ENCODE results near the gene FBXO24. TPM values are rescaled to one million over a fixed set of nuclear protein-coding genes. Genes with fewer than 3 reads are reported as not detected.

FBXO24 gene
- total and polyA plus RNA-seq, 10 of the 15 experiments (the other 5 are each of a cell fraction or from before 2014, with no cell fraction given), result 0.11 to 0.96 (median 0.27) TPM; not detected in 4

DNA sequence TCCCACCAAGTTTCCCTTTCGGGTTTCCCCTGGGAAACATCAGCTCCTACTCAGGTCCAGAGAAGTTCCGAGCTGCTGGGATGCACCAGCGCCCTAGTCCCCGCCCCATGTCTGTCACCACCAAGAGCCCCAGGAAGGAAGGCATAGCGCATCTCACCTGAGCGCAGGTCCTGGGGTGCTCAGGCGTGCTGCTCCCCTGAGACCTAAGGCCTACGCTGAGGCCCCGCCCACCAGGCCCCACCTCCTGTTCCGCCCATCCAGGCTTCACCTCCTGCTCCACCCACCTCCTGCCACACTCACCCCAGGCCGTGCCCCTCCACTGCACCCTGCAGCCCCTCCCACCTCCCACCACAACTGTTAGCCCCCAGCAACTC, 56.4 kb downstream of the FBXO24 start:
- Histone ChIP-seq H3K4me2 (ENCODE audit: control insufficient read depth, insufficient read depth) (no peak overlapping the region), H4K20me1 (ENCODE audit: control insufficient read depth, insufficient read depth) (no peaks in the 10 kb centered on the region), H3K36me3 (ENCODE audit: control insufficient read depth in 2 of 2, insufficient read depth in 2 of 2, low read length in 1 of 2) (no peaks in the 10 kb centered on the region), H3K9me3 (replicated peaks; ENCODE audit: control insufficient read depth, insufficient read depth, low read length) (no peaks in the 10 kb centered on the region), H3K9ac (ENCODE audit: control insufficient read depth, insufficient read depth, low read length) (no peak overlapping the region), H3K79me2 (ENCODE audit: control insufficient read depth, insufficient read depth, low read length) (no peaks in the 10 kb centered on the region), H3K4me3 (no peak overlapping the region), H3K27me3 (replicated peaks in 1 of 2; ENCODE audit: control insufficient read depth in 2 of 2, insufficient read depth in 2 of 2, low read length in 1 of 2) (no peaks in the 10 kb centered on the region; a peak in 2 of 4 replicates), H3K27ac (ENCODE audit: control insufficient read depth, insufficient read depth) (no peak overlapping the region), H2AFZ (ENCODE audit: control insufficient read depth, low read depth, low read length) (peak overlapping the region; percentile 19), H3K4me1 (ENCODE audit: control insufficient read depth, insufficient read depth, low read length) (no peaks in the 10 kb centered on the region; the same call in 1 of the 2 replicates)
- ChIA-PET SMC1A (ENCODE audit: uncharacterized antibody, unreplicated experiment) (no interaction called here), RAD21 (ENCODE audit: unreplicated experiment) (no interaction called here), POLR2A (no interaction called here), CTCF (interaction anchor here (1.2 to 1.4 kb wide), 2 partner anchors 9 to 49 kb away, joined by 6 to 8 read pairs; no protein-coding TSS in a partner anchor)
- no peak for TF ChIP-seq MXI1 (IDR thresholded peaks at IDR 0.05; ENCODE audit: low read depth, low read length)
- TF ChIP-seq MEF2B (IDR thresholded peaks at IDR 0.05; ENCODE audit: partially characterized antibody, poor library complexity, severe bottlenecking), result peak; percentile 80
- in situ Hi-C loops (cut with MboI), result no loop called here
- WGBS (ENCODE audit: insufficient coverage, insufficient replicate concordance, low lambda C conversion rate, missing lambda C conversion rate), result 0% methylated on average over 11 of the region's 11 CpGs
- ATAC-seq (peak; percentile 97), FAIRE-seq (peak; percentile 38), DNase-seq (ENCODE audit: low read depth, low spot score) (no peak)
- BruUV-seq (replicated peaks), result no TSS peak
- intact Hi-C loops (cut with micrococcal nuclease; ENCODE audit: unreplicated experiment), result no loop called here

- no peak for DNase-seq (ENCODE audit: low read depth, low spot score)
- no peaks in the 10 kb centered on the region for H3K4me1 ChIP-seq (ENCODE audit: control insufficient read depth, insufficient read depth, low read length)
- intact Hi-C loops (cut with micrococcal nuclease; ENCODE audit: unreplicated experiment), result no loop called here
- CTCF ChIA-PET, result interaction anchor here (0.8 kb wide), 1 partner anchor 189 kb away, joined by 3 read pairs; no protein-coding TSS in a partner anchor
- SMC1A ChIA-PET (ENCODE audit: uncharacterized antibody, unreplicated experiment), result no interaction called here
- H3K9ac ChIP-seq (ENCODE audit: control insufficient read depth, insufficient read depth, low read length), result no peak overlapping the region
- 58% methylated on average over 15 of the region's 15 CpGs for WGBS (ENCODE audit: insufficient coverage, insufficient replicate concordance, low lambda C conversion rate, missing lambda C conversion rate)
- TF ChIP-seq, protein P1, sequence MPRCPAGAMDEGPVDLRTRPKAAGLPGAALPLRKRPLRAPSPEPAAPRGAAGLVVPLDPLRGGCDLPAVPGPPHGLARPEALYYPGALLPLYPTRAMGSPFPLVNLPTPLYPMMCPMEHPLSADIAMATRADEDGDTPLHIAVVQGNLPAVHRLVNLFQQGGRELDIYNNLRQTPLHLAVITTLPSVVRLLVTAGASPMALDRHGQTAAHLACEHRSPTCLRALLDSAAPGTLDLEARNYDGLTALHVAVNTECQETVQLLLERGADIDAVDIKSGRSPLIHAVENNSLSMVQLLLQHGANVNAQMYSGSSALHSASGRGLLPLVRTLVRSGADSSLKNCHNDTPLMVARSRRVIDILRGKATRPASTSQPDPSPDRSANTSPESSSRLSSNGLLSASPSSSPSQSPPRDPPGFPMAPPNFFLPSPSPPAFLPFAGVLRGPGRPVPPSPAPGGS (IDR thresholded peaks at IDR 0.05; ENCODE audit: borderline replicate concordance, insufficient read depth, low read depth, low read length, poor library complexity, severe bottlenecking), result peak; percentile 90
- TF ChIP-seq HDGF (IDR thresholded peaks at IDR 0.05), result no peak
- H3K36me3 ChIP-seq (ENCODE audit: control insufficient read depth in 2 of 2, insufficient read depth in 2 of 2, low read length in 1 of 2), result no peaks in the 10 kb centered on the region
- no peak overlapping the region for H3K4me2 ChIP-seq (ENCODE audit: control insufficient read depth, insufficient read depth)
- no peaks in the 10 kb centered on the region for H4K20me1 ChIP-seq (ENCODE audit: control insufficient read depth, insufficient read depth)
- H3K79me2 ChIP-seq (ENCODE audit: control insufficient read depth, insufficient read depth, low read length), result no peaks in the 10 kb centered on the region
- H3K27me3 ChIP-seq (replicated peaks in 1 of 2; ENCODE audit: control insufficient read depth in 2 of 2, insufficient read depth in 2 of 2, low read length in 1 of 2), result peaks cover 0 to 3% of the 10 kb centered on the region in 2 experiments; a peak in 2 of 4 replicates
- no peaks in the 10 kb centered on the region for H3K9me3 ChIP-seq (replicated peaks; ENCODE audit: control insufficient read depth, insufficient read depth, low read length)
- FAIRE-seq, result no peak
- no peak overlapping the region for H3K27ac ChIP-seq (ENCODE audit: control insufficient read depth, insufficient read depth)
- RAD21 ChIA-PET (ENCODE audit: unreplicated experiment), result no interaction called here
- H3K4me3 ChIP-seq, result no peak overlapping the region
- H2AFZ ChIP-seq (ENCODE audit: control insufficient read depth, low read depth, low read length), result no peak overlapping the region
- POLR2A ChIA-PET, result no interaction called here
- in situ Hi-C loops (cut with MboI), result no loop called here
- BruUV-seq (replicated peaks), result no TSS peak
- no peak for ATAC-seq
Measured at GRCh38 chr7:100649826-100650565, 63.9 kb downstream of the FBXO24 start.

Small RNAs within 50 kb of the gene (small RNA-seq; reads per million reads assigned to genes)
- 0.12 reads per million for gene SAP25

Other genes with a start within 250 kb of the FBXO24 start
Only the 7 nearest of the 21 such genes appear.
- gene AGFG2, start 47.1 kb upstream of the FBXO24 start, total RNA-seq (2014; rRNA removed), result 47.8 and 60.3 TPM in 2 replicates
- 14.9 and 18.0 TPM in 2 replicates for gene AGFG2, start 47.1 kb upstream of the FBXO24 start, total RNA-seq (2014; rRNA removed; fragmentation: Illumina TruSeq; extraction: Trizol)
- 71.5 and 75.1 TPM in 2 replicates for gene AGFG2, start 47.1 kb upstream of the FBXO24 start, total RNA-seq (2021)
- 10.2 and 24.2 TPM in 2 replicates for gene AGFG2, start 47.1 kb upstream of the FBXO24 start, polyA plus RNA-seq (2011; rRNA removed)
- 6.6 and 15.6 TPM in 2 replicates for gene AGFG2, start 47.1 kb upstream of the FBXO24 start, polyA plus RNA-seq (2014; fragmentation: Illumina TruSeq; extraction: Trizol)
- gene AGFG2, start 47.1 kb upstream of the FBXO24 start, polyA plus RNA-seq (2014; fragmentation: Nextera tagmentation; extraction: Ambion mirVana), result 1 to 10 TPM in 1 of 2 experiments, under 1 TPM in 1; 0.90 to 1.1 TPM
- gene AGFG2, start 47.1 kb upstream of the FBXO24 start, polyA plus RNA-seq (2014; rRNA removed), result 47.0 and 50.2 TPM in 2 replicates
- 10 to 100 TPM; 26.7 to 27.0 TPM for gene AGFG2, start 47.1 kb upstream of the FBXO24 start, polyA plus RNA-seq (2016; fragmentation: Nextera tagmentation; extraction: Ambion mirVana)
- gene SAP25, start 12.4 kb upstream of the FBXO24 start, total RNA-seq (2014; rRNA removed), result 1.8 and 1.9 TPM in 2 replicates
- 0.18 and 0.83 TPM in 2 replicates for gene SAP25, start 12.4 kb upstream of the FBXO24 start, total RNA-seq (2014; rRNA removed; fragmentation: Illumina TruSeq; extraction: Trizol)
- 7.0 and 8.3 TPM in 2 replicates for gene SAP25, start 12.4 kb upstream of the FBXO24 start, total RNA-seq (2021)
- gene SAP25, start 12.4 kb upstream of the FBXO24 start, polyA plus RNA-seq (2011; rRNA removed), result 0.19 and 0.60 TPM in 2 replicates
- 0.15 TPM in 1 of 2 replicates, not detected in the other for gene SAP25, start 12.4 kb upstream of the FBXO24 start, polyA plus RNA-seq (2014; fragmentation: Illumina TruSeq; extraction: Trizol)
- 1 to 10 TPM in 1 of 2 experiments, under 1 TPM in 1; 0.14 to 1.1 TPM for gene SAP25, start 12.4 kb upstream of the FBXO24 start, polyA plus RNA-seq (2014; fragmentation: Nextera tagmentation; extraction: Ambion mirVana)
- gene SAP25, start 12.4 kb upstream of the FBXO24 start, polyA plus RNA-seq (2014; rRNA removed), result 8.6 and 12.5 TPM in 2 replicates
- 1 to 10 TPM; 1.1 to 2.8 TPM for gene SAP25, start 12.4 kb upstream of the FBXO24 start, polyA plus RNA-seq (2016; fragmentation: Nextera tagmentation; extraction: Ambion mirVana)
- gene LRCH4, start 199 bp upstream of the FBXO24 start, total RNA-seq (2014; rRNA removed), result 38.1 and 41.9 TPM in 2 replicates
- 10.9 and 11.9 TPM in 2 replicates for gene LRCH4, start 199 bp upstream of the FBXO24 start, total RNA-seq (2014; rRNA removed; fragmentation: Illumina TruSeq; extraction: Trizol)
- gene LRCH4, start 199 bp upstream of the FBXO24 start, total RNA-seq (2021), result 82.6 and 96.7 TPM in 2 replicates
- gene LRCH4, start 199 bp upstream of the FBXO24 start, polyA plus RNA-seq (2011; rRNA removed), result 7.6 and 15.4 TPM in 2 replicates
- 2.7 and 10.8 TPM in 2 replicates for gene LRCH4, start 199 bp upstream of the FBXO24 start, polyA plus RNA-seq (2014; fragmentation: Illumina TruSeq; extraction: Trizol)
- 1 to 10 TPM in 1 of 2 experiments, under 1 TPM in 1; 0.58 to 1.7 TPM for gene LRCH4, start 199 bp upstream of the FBXO24 start, polyA plus RNA-seq (2014; fragmentation: Nextera tagmentation; extraction: Ambion mirVana)
- 68.0 and 84.2 TPM in 2 replicates for gene LRCH4, start 199 bp upstream of the FBXO24 start, polyA plus RNA-seq (2014; rRNA removed)
- gene LRCH4, start 199 bp upstream of the FBXO24 start, polyA plus RNA-seq (2016; fragmentation: Nextera tagmentation; extraction: Ambion mirVana), result 10 to 100 TPM; 41.4 to 64.0 TPM
- 0.85 and 0.87 TPM in 2 replicates for gene PCOLCE, start 16.0 kb downstream of the FBXO24 start, total RNA-seq (2014; rRNA removed)
- 0.32 and 0.40 TPM in 2 replicates for gene PCOLCE, start 16.0 kb downstream of the FBXO24 start, total RNA-seq (2014; rRNA removed; fragmentation: Illumina TruSeq; extraction: Trizol)
- 2.5 and 3.4 TPM in 2 replicates for gene PCOLCE, start 16.0 kb downstream of the FBXO24 start, total RNA-seq (2021)
- gene PCOLCE, start 16.0 kb downstream of the FBXO24 start, polyA plus RNA-seq (2011; rRNA removed), result 0.56 and 0.88 TPM in 2 replicates
- gene PCOLCE, start 16.0 kb downstream of the FBXO24 start, polyA plus RNA-seq (2014; fragmentation: Illumina TruSeq; extraction: Trizol), result 0.57 and 1.0 TPM in 2 replicates
- under 1 TPM; 0.27 to 0.45 TPM for gene PCOLCE, start 16.0 kb downstream of the FBXO24 start, polyA plus RNA-seq (2014; fragmentation: Nextera tagmentation; extraction: Ambion mirVana)
- 2.2 and 2.9 TPM in 2 replicates for gene PCOLCE, start 16.0 kb downstream of the FBXO24 start, polyA plus RNA-seq (2014; rRNA removed)
- 1 to 10 TPM; 1.8 to 2.7 TPM for gene PCOLCE, start 16.0 kb downstream of the FBXO24 start, polyA plus RNA-seq (2016; fragmentation: Nextera tagmentation; extraction: Ambion mirVana)
- 4.4 and 6.7 TPM in 2 replicates for gene MOSPD3, start 26.2 kb downstream of the FBXO24 start, total RNA-seq (2014; rRNA removed)
- gene MOSPD3, start 26.2 kb downstream of the FBXO24 start, total RNA-seq (2014; rRNA removed; fragmentation: Illumina TruSeq; extraction: Trizol), result 1.8 and 2.6 TPM in 2 replicates
- gene MOSPD3, start 26.2 kb downstream of the FBXO24 start, total RNA-seq (2021), result 7.7 and 7.8 TPM in 2 replicates
- 0.71 and 1.7 TPM in 2 replicates for gene MOSPD3, start 26.2 kb downstream of the FBXO24 start, polyA plus RNA-seq (2011; rRNA removed)
- 1.2 and 2.9 TPM in 2 replicates for gene MOSPD3, start 26.2 kb downstream of the FBXO24 start, polyA plus RNA-seq (2014; fragmentation: Illumina TruSeq; extraction: Trizol)
- gene MOSPD3, start 26.2 kb downstream of the FBXO24 start, polyA plus RNA-seq (2014; fragmentation: Nextera tagmentation; extraction: Ambion mirVana), result 1 to 10 TPM in 1 of 2 experiments, under 1 TPM in 1; 0.61 to 1.2 TPM
- 5.3 and 9.0 TPM in 2 replicates for gene MOSPD3, start 26.2 kb downstream of the FBXO24 start, polyA plus RNA-seq (2014; rRNA removed)
- gene MOSPD3, start 26.2 kb downstream of the FBXO24 start, polyA plus RNA-seq (2016; fragmentation: Nextera tagmentation; extraction: Ambion mirVana), result 10 to 100 TPM in 1 of 2 experiments, 1 to 10 TPM in 1; 9.3 to 13.6 TPM
- 2.3 and 2.9 TPM in 2 replicates for gene TFR2, start 55.2 kb downstream of the FBXO24 start, total RNA-seq (2014; rRNA removed)
- gene TFR2, start 55.2 kb downstream of the FBXO24 start, total RNA-seq (2014; rRNA removed; fragmentation: Illumina TruSeq; extraction: Trizol), result 0.67 and 0.69 TPM in 2 replicates
- gene TFR2, start 55.2 kb downstream of the FBXO24 start, total RNA-seq (2021), result 4.2 and 7.2 TPM in 2 replicates
- 0.07 and 0.30 TPM in 2 replicates for gene TFR2, start 55.2 kb downstream of the FBXO24 start, polyA plus RNA-seq (2011; rRNA removed)
- gene TFR2, start 55.2 kb downstream of the FBXO24 start, polyA plus RNA-seq (2014; fragmentation: Illumina TruSeq; extraction: Trizol), result 0.90 and 1.5 TPM in 2 replicates
- under 1 TPM; 0.32 to 0.33 TPM for gene TFR2, start 55.2 kb downstream of the FBXO24 start, polyA plus RNA-seq (2014; fragmentation: Nextera tagmentation; extraction: Ambion mirVana)
- 3.3 and 4.7 TPM in 2 replicates for gene TFR2, start 55.2 kb downstream of the FBXO24 start, polyA plus RNA-seq (2014; rRNA removed)
- gene TFR2, start 55.2 kb downstream of the FBXO24 start, polyA plus RNA-seq (2016; fragmentation: Nextera tagmentation; extraction: Ambion mirVana), result 1 to 10 TPM; 2.2 to 2.8 TPM
- not detected in 2 replicates for gene ACTL6B, start 70.1 kb downstream of the FBXO24 start, total RNA-seq (2014; rRNA removed)
- gene ACTL6B, start 70.1 kb downstream of the FBXO24 start, total RNA-seq (2014; rRNA removed; fragmentation: Illumina TruSeq; extraction: Trizol), result not detected in 2 replicates
- gene ACTL6B, start 70.1 kb downstream of the FBXO24 start, total RNA-seq (2021), result not detected in 2 replicates
- gene ACTL6B, start 70.1 kb downstream of the FBXO24 start, polyA plus RNA-seq (2011; rRNA removed), result not detected in 2 replicates
- not detected in 2 replicates for gene ACTL6B, start 70.1 kb downstream of the FBXO24 start, polyA plus RNA-seq (2014; fragmentation: Illumina TruSeq; extraction: Trizol)
- gene ACTL6B, start 70.1 kb downstream of the FBXO24 start, polyA plus RNA-seq (2014; fragmentation: Nextera tagmentation; extraction: Ambion mirVana), result not detected
- not detected in 2 replicates for gene ACTL6B, start 70.1 kb downstream of the FBXO24 start, polyA plus RNA-seq (2014; rRNA removed)
- not detected for gene ACTL6B, start 70.1 kb downstream of the FBXO24 start, polyA plus RNA-seq (2016; fragmentation: Nextera tagmentation; extraction: Ambion mirVana)

Measured in GM12878 (cell line).